HEK293T (cell line): ENCODE data around the gene MGAT4B.

Experiments
- CTCF ChIA-PET: fragments of 350-600 bp; formaldehyde crosslinking; extraction: SDS; loops from one replicate; lab custom pipeline; 2021; ENCODE audit warnings: antibody characterized with exemption, inconsistent platforms; lab: Yijun Ruan, JAX
- POLR2A ChIA-PET: fragments of 350-600 bp; formaldehyde crosslinking; extraction: SDS; loops from one replicate; lab custom pipeline; 2020; ENCODE audit warnings: antibody characterized with exemption, inconsistent platforms; lab: Yijun Ruan, JAX
- DNase-seq: peaks from one replicate; pipeline ENCODE4 v3.0.0; 2012; ENCODE audit warnings: mixed read lengths; ENCODE audit errors: extremely low spot score
- ARNT ChIP-seq: fragments of 450-650 bp; IDR thresholded peaks from 2 replicates; pipeline ENCODE4 v1.6.1; 2017; ENCODE audit warnings: mild to moderate bottlenecking
- BHLHE40 ChIP-seq: fragments of 450-650 bp; IDR thresholded peaks from 2 replicates; pipeline ENCODE4 v1.6.1; 2016; ENCODE audit warnings: mild to moderate bottlenecking, moderate library complexity, borderline replicate concordance
- CTBP1 ChIP-seq: fragments of 450-650 bp; IDR thresholded peaks from 2 replicates; pipeline ENCODE4 v1.6.1; 2016; ENCODE audit warnings: borderline replicate concordance
- ELF4 ChIP-seq: fragments of 450-650 bp; IDR thresholded peaks from 2 replicates; pipeline ENCODE4 v1.6.1; 2017; ENCODE audit warnings: antibody characterized with exemption
- FOXA1 ChIP-seq: fragments of 450-650 bp; IDR thresholded peaks from 2 replicates; pipeline ENCODE4 v1.6.1; 2016; ENCODE audit warnings: mild to moderate bottlenecking
- FOXK2 ChIP-seq: fragments of 450-650 bp; IDR thresholded peaks from 2 replicates; pipeline ENCODE4 v1.6.1; 2016; ENCODE audit warnings: mild to moderate bottlenecking
- FOXM1 ChIP-seq: fragments of 450-650 bp; IDR thresholded peaks from 2 replicates; pipeline ENCODE4 v1.6.1; 2017; ENCODE audit warnings: mild to moderate bottlenecking, borderline replicate concordance
- HDGF ChIP-seq: fragments of 450-650 bp; IDR thresholded peaks from 2 replicates; pipeline ENCODE4 v1.6.1; 2017; ENCODE audit warnings: antibody characterized with exemption, borderline replicate concordance
- L3MBTL2 ChIP-seq: fragments of 450-650 bp; conservative IDR thresholded peaks from 2 replicates; pipeline ENCODE4 v1.6.1; 2016; ENCODE audit warnings: mild to moderate bottlenecking
- LEF1 ChIP-seq: fragments of 450-650 bp; IDR thresholded peaks from 2 replicates; pipeline ENCODE4 v1.6.1; 2017; ENCODE audit warnings: mild to moderate bottlenecking, borderline replicate concordance
- NFRKB ChIP-seq: fragments of 450-650 bp; IDR thresholded peaks from 2 replicates; pipeline ENCODE4 v1.6.1; 2016; ENCODE audit warnings: mild to moderate bottlenecking, moderate library complexity
- SP1 ChIP-seq: fragments of 450-650 bp; IDR thresholded peaks from 2 replicates; pipeline ENCODE4 v1.6.1; 2017
- SUZ12 ChIP-seq: fragments of 450-650 bp; IDR thresholded peaks from 2 replicates; pipeline ENCODE4 v1.6.1; 2016; ENCODE audit warnings: mild to moderate bottlenecking
- TARDBP ChIP-seq: fragments of 450-650 bp; IDR thresholded peaks from 2 replicates; pipeline ENCODE4 v1.6.1; 2016
- ZNF384 ChIP-seq: fragments of 450-650 bp; IDR thresholded peaks from 2 replicates; pipeline ENCODE4 v1.6.1; 2016
- TF ChIP-seq, protein P1 (sequence below): fragments of 450-650 bp; IDR thresholded peaks from 2 replicates; pipeline ENCODE4 v1.6.1; 2016

MGAT4B gene

DNA sequence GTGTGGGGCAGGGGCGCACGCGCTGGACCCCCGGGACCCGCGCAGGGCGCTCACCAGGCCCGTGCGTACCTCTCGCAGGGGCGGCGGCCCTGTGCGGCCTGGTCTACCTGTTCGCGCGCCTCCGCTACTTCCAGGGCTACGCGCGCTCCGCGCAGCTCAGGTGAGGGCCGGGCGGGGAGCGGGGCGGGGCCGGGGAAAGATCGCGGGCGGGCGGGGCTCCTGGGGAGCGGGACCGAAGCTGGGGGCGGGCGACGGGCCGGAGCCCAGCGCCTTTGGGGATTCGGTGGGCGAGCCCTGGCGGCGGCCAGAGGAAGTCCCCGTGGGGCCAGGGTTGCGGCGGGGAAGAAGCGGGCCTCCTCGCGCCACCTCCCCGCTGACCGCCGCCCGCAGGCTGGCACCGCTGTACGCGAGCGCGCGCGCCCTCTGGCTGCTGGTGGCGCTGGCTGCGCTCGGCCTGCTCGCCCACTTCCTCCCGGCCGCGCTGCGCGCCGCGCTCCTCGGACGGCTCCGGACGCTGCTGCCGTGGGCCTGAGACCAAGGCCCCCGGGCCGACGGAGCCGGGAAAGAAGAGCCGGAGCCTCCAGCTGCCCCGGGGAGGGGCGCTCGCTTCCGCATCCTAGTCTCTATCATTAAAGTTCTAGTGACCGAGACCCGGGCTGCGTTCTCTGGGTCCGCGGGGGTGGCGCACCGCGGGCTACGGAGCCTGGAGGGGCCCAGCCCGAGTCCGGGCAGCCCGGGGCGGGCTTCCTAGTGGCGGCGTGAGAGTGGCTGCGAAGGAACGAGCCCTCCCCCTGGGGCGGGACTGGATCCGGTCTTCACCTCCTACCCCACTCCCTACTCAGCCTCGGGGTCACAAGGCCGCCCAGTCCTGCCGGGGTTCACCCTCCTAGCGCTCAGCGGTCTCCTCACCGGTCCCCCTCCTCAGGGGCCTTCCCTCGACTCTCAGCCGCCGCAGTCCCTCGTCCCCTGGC lies 10.5 kb downstream of the MGAT4B start:
- TF ChIP-seq TARDBP (no peak), L3MBTL2 (no peak), FOXK2 (no peak), BHLHE40 (no peak), HDGF (no peak), ELF4 (no peak), SP1 (no peak), NFRKB (no peak)
- CTCF ChIA-PET, result interaction anchor here (0.7 to 1.7 kb wide), 2 partner anchors 33 to 206 kb away, joined by 3 to 8 read pairs; no protein-coding TSS in a partner anchor
- peak; percentile 82 for DNase-seq
- POLR2A ChIA-PET, result interaction anchor here (0.8 kb wide), 1 partner anchor 413 kb away, joined by 3 read pairs; the partner anchor contains the start of gene RASGEF1C

DNA sequence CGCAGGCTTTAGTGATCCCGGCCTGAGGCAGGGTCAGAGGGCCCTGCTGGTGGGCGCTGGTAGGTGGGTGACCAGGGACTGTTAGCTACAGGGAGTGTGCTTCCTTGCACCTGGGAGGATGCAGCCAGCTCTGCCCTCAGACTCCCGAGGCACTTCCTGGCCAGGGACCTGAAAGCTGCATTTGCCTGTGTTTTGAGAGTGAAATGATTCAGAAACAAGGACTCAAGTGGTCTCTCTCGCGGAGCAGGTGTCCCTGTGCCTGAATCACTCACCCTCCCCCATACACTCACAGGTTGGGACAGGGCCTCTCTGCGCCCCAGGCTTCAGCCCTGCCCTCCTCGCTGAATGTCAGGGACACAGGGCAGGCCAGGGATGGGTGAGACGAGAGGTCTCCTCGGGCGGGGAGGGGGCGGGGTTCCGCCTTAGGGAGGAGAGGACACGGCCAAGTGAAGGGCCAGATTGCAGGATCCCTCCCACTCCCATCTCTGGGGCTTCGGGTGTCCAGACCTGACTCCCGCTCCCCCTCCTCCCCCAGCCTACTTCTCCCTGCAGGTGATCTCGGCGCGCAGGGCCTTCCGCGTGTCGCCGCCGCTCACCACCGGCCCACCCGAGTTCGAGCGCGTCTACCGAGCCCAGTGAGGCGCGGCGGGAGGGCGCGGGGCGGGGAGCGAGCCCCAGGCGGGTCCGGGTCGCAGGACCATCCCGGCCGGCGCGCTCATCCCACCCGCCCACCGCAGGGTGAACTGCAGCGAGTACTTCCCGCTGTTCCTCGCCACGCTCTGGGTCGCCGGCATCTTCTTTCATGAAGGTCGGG lies 11.4 kb downstream of the MGAT4B start:
- peak; percentile 49 for DNase-seq
- POLR2A ChIA-PET, result no interaction called here
- no peak for TF ChIP-seq FOXA1
- no peak for TF ChIP-seq SP1
- TF ChIP-seq ARNT, result no peak
- no peak for TF ChIP-seq NFRKB
- TF ChIP-seq FOXM1, result no peak
- no peak for TF ChIP-seq HDGF
- no peak for TF ChIP-seq CTBP1
- no peak for TF ChIP-seq L3MBTL2
- no peak for TF ChIP-seq LEF1
- TF ChIP-seq SUZ12, result no peak
- TF ChIP-seq BHLHE40, result no peak
- CTCF ChIA-PET, result interaction anchor here (1.7 kb wide), 1 partner anchor 32 kb away, joined by 8 read pairs; no protein-coding TSS in a partner anchor

GRCh38 chr5:179794575-179794974 lies 12.1 kb downstream of the MGAT4B start:
- DNase-seq, result no peak
- CTCF ChIA-PET, result interaction anchor here (1.7 kb wide), 1 partner anchor 31 kb away, joined by 8 read pairs; no protein-coding TSS in a partner anchor
- POLR2A ChIA-PET, result no interaction called here
- TF ChIP-seq BHLHE40 (no peak), HDGF (no peak), FOXK2 (no peak)
- TF ChIP-seq, protein P1, sequence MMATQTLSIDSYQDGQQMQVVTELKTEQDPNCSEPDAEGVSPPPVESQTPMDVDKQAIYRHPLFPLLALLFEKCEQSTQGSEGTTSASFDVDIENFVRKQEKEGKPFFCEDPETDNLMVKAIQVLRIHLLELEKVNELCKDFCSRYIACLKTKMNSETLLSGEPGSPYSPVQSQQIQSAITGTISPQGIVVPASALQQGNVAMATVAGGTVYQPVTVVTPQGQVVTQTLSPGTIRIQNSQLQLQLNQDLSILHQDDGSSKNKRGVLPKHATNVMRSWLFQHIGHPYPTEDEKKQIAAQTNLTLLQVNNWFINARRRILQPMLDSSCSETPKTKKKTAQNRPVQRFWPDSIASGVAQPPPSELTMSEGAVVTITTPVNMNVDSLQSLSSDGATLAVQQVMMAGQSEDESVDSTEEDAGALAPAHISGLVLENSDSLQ, result no peak

DNA sequence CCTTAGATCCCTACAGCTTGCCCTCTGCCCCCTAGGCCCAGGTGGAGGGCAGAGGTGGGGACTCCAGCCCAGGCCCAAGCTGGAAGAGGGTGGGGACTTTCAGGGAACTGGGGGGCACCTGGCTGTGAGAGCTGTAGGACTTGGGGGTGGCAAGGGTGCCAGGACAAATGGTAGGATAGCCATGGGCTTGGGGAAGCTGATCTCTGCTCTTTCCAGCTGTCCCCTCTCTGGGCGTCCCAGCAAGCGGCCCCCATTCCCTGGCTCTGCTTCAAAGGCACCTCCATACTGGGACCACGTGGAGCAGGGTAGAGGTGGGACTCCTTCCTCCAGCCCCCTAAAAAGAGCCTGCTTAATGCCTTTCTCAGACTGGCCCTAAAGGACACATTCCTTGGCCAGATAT lies 12.5 kb downstream of the MGAT4B start:
- POLR2A ChIA-PET, result no interaction called here
- no peak for TF ChIP-seq L3MBTL2
- no peak for TF ChIP-seq ARNT
- TF ChIP-seq LEF1, result no peak
- no peak for TF ChIP-seq TARDBP
- no peak for TF ChIP-seq ZNF384
- no peak for TF ChIP-seq BHLHE40
- TF ChIP-seq, protein P1, result no peak
- TF ChIP-seq ELF4, result no peak
- TF ChIP-seq NFRKB, result no peak
- no peak for TF ChIP-seq FOXA1
- no peak for TF ChIP-seq FOXM1
- CTCF ChIA-PET, result interaction anchor here (1.0 to 1.7 kb wide), 2 partner anchors 31 kb away, joined by 4 to 8 read pairs; no protein-coding TSS in a partner anchor
- DNase-seq, result no peak

DNA sequence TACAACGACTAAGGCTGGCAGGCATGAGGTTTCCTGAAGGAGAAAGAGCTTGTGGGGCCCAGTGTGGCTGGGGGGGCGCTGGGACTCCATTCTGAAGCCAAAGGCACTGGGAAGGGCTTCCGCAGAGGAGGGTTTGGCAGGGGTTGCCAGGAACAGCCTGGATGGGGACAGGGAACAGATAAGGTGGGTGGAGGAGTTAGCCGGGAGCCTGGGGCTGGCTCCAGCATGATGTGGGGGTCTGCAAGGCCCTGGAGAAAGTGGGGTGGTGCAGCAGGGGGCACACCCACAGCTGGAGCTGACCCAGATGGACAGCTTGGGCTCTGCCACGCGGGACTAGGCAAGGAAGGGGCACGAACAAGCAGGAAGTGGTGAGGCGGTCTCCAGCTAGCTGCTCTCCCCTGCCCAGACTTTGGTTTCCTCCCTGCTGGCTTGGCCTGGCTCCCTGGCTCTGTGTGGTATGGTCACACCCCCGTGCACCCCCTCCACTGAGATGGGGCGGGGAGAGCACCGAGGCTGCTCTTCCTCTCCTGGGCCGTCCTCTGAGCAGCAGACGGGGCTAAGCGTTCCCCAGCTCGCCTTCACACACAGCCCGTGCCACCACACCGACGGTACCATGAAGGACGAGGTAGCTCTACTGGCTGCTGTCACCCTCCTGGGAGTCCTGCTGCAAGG lies 13.1 kb downstream of the MGAT4B start, which contains the start of gene LTC4S:
Gene LTC4S (plus strand): TSS at position 519 of the 672 bp plus-strand sequence. CDS start 95 bp downstream, at position 614.
- TF ChIP-seq LEF1 (no peak), HDGF (no peak), NFRKB (no peak), FOXM1 (no peak), L3MBTL2 (no peak), ARNT (no peak), SUZ12 (no peak), TARDBP (no peak), SP1 (no peak), FOXK2 (no peak), ZNF384 (no peak), CTBP1 (no peak), ELF4 (no peak), FOXA1 (no peak), BHLHE40 (no peak)
- TF ChIP-seq, protein P1, result no peak
- POLR2A ChIA-PET, result no interaction called here
- DNase-seq, result no peak
- CTCF ChIA-PET, result interaction anchor here (0.6 to 1.0 kb wide), 2 partner anchors 31 to 140 kb away, joined by 3 to 4 read pairs; no protein-coding TSS in a partner anchor
